Activated naive CD4-positive, alpha-beta T cell treated with anti-CD3 and anti-CD28 coated beads, Interleukin-2, amount 50 U/mL, for 16 hours (primary cell): ENCODE measurements around the gene MTIF2.
"Not testable (repeated sequence)": the region's sequence is repeated elsewhere in the genome, so short reads cannot be mapped to it uniquely, and the experiment has no call there.

Experiments
- DNase-seq: peaks from one replicate; pipeline ENCODE4 v3.0.0-alpha.2; 2020

Gene MTIF2, protein sequence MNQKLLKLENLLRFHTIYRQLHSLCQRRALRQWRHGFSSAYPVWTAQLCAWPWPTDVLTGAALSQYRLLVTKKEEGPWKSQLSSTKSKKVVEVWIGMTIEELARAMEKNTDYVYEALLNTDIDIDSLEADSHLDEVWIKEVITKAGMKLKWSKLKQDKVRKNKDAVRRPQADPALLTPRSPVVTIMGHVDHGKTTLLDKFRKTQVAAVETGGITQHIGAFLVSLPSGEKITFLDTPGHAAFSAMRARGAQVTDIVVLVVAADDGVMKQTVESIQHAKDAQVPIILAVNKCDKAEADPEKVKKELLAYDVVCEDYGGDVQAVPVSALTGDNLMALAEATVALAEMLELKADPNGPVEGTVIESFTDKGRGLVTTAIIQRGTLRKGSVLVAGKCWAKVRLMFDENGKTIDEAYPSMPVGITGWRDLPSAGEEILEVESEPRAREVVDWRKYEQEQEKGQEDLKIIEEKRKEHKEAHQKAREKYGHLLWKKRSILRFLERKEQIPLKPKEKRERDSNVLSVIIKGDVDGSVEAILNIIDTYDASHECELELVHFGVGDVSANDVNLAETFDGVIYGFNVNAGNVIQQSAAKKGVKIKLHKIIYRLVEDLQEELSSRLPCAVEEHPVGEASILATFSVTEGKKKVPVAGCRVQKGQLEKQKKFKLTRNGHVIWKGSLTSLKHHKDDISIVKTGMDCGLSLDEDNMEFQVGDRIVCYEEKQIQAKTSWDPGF

DNA sequence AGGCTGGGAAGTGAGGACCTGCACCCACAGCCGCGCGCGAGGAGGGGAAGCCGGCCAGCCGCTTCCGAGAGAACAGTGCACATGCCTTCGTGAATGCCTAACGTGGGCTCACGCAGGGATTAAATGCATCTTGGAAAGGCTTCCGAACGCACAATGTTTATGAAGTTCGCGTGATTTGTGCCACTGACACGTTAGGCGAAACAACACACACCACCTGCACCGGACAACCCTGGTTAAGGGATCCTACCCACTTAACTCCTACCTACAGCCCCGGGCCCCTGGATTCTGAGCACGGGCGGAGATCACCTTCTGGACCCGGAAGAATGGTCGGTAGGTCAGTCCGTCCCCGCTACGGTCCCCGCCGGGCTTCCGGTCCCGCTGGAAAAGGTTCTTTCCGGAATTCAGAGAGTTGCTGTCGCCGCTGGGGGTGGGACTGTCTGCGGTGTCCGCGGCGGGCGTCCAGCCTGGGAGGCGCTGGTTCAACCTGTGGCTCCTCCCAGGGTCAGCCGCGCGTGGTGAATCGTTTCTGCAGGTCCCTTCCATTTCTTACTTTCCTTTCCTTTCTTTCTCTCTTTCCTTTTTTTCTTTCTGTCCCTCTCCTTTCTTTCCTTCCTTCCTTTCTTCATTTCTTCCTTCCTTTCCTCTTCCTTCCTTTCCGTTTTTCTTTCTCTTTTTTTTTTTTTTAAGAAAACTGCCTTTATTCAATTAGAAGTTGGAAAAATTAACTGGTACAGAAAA lies at the start of gene MTIF2:
MTIF2 (minus strand) TSS at position 325 of the 738 bp plus-strand sequence. CDS start 5,373 bp downstream, outside the sequence.
- peak; percentile 87 for DNase-seq

DNA sequence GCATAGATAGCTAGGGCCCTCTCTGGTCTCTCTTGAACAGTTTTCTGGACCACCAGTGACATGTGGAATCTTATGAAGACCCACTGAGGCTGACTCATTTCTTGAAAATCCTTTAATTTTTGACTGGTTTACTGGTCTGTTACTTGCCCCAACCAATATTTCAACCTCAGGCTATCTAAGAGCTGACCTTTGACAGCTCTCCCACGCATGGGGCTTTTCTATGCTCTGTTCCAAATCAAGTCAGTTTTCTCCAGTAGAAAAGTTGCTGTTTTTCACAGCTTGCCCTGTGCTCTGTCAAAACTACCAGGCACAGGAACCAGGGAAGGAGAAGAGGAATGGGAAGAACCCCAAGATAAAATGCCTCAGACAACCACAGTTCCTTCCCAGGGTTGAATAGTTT lies 46.0 kb upstream of the MTIF2 start:
- DNase-seq = no peak

DNA sequence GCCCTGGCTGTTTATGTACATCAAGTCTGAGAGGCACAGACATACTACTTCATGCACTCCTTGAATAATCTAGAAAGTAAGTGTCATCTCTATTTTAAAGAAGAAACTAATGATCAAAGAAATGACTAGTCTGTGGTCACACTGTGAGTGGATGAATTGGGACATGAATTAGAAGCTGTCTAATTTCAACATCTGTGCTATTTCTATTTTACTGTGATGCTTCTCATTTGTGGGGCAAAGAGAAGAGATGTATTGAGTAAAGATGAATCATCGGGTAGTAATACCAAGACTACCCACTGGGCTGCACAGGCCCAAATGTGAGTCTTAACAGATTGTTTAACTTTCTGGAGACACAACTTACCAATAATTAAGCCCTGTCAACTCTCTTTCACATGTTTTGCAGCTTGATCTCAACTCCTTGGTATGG lies 42.4 kb upstream of the MTIF2 start:
- DNase-seq = peak; percentile 22

DNA sequence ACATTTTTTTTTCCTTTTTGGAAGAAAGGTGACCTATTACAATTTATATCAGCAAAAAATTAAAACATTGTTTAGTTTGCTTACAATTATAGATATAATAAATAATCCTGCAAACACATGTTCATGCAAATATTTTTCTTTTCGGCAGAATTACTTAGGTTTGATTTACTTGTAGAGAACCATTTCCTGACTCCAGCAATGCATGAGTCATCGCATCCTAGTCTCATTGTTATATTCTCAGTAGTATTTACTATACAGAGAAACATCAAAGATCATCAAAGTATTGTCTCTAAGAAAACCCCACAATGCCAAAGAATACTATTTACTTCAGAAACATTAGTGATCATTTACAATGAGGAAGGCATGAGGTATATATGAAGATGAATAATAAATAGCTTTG lies 40.4 kb upstream of the MTIF2 start:
- DNase-seq = no peak

DNA sequence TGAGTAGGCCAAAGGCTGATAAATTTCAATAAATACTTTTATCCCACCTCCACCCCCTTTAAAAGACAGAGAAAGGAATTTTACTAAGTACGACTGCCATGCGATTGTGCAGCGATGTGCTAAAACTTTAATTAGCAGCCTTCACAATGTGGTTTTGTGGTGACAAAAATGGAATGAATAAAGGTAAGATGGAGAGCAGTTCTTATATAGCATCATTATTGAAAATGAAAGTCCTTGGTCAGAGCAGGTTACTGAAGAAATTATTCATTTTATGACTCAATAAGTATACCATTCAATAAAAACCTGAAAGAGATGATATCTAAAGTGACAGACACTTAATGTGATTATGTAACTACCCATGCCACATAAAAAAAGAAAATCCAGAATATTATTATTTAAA lies 33.2 kb upstream of the MTIF2 start:
- DNase-seq = no peak

DNA sequence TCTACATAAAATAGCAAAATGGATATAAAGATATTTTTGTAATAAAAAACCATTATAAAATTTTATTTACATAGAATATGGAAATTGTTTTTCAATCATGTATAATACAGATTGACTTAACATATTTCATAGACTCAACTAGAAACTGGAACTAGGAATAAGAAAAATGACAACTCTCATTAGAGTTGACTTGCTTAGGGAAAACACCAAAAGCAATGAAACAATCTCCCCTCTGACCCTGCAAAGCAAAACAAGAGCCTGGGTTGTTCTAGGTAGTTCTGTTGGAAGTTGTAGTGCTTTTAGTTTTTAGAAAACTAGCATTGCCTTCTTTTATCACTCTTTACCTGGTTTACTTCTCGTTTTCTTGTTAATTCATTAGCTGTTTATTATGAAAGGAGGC lies 32.2 kb upstream of the MTIF2 start:
- no peak for DNase-seq

DNA sequence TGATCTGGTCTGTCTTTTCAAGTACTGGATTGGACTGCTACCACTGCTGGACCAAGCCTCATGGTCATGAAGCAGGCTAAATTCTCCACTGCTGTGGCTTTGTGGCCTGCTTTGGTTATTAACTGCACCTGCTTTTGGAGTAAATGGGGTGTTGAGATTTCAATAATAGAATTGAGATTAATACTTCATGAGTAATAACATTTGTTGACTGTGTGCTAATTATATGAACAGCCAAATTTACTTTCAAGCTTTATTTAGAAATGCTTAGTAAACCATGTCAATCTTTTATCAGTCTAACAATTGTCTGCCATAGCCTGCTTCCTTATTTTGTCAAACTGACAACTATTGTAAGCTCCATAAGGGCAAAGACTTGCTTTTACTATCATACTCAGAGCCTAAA lies 27.4 kb upstream of the MTIF2 start:
- no peak for DNase-seq

DNA sequence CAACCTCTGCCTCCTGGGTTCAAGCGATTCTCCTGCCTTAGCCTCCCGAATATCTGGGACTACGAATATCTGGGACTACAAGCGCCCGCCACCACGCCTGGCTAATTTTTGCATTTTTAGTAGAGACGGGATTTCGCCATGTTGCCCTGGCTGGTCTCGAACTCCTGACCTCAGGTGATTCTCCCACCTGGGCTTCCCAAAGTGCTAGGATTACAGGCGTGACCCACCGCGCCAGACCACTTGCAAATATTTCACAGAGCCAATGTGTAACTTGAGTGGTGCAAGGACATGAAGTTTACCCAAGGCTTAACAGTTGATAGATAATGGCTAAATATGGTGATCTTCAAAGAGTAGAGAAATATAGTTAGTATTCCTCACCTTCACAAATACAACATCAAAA lies 14.1 kb upstream of the MTIF2 start:
- no peak for DNase-seq

DNA sequence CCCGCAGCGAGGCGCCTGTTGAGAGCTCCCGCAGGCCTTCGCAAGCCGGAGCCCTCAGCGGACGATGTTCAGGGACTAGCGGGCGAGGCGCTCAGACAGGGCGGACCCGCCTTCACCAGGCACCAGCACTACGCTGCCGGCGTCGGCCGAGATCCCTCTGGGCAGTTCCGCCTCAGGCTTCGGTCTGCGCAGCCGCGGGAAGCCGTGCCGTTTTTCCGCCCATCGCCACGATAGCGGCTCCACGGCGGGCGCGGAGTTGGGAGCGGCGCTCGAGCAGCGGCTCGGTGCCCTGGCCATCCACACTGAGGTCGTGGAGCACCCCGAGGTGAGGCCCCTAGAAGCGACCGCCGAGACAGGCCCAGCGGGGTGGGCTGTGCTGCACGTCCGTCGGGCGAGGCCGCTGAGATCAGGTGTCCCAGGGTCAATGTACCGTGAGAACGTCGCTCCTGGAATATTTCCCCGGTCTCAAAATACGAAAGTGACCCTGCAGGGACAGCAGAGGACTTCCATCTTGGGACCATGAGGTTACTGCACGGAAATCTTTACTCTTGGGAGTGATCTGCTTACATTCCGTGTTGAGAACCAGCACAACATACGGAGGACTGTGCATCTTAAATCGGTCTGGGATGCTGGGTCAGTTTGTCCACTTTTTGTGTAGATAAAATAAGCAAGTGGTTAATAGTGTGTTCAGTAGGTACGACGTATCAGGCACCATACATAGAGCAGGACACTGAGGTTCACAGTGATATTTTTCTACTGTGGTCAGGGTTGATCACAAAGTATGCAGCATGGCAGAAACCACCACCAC lies 13.3 kb upstream of the MTIF2 start:
- peak; percentile 89 for DNase-seq

DNA sequence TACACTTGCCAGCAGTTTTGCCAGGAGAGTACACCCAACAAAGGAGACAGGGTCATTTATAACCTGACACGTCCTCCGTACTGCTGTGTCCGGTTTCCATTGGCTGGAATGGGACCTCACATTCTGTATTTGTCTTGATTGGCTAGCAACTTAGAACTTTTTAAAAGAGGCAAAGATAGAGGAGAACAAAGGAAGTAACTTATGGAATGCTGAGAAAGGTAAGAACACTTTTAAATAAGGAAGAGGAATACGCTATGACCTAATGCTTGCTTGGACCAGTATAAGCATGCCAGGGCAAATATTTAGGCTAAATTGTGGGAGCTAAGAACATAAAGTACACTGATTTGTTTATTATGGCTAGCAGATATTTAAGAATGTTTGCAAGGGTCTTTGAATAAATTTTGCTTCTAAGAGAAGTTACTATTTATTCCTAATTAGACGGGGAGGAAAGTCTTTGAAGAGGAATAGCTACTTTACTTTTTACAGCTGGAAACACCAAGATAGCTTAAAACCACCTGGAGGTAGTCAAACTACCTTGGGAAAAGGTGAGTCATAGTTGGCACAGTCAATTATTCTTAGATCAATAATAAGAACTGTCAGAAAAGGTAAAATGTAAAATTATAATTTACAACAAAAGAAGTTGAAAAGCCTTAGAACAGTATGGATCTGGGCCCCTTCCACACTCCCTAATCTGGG lies 12.0 kb upstream of the MTIF2 start:
- not testable (repeated sequence) for DNase-seq

DNA sequence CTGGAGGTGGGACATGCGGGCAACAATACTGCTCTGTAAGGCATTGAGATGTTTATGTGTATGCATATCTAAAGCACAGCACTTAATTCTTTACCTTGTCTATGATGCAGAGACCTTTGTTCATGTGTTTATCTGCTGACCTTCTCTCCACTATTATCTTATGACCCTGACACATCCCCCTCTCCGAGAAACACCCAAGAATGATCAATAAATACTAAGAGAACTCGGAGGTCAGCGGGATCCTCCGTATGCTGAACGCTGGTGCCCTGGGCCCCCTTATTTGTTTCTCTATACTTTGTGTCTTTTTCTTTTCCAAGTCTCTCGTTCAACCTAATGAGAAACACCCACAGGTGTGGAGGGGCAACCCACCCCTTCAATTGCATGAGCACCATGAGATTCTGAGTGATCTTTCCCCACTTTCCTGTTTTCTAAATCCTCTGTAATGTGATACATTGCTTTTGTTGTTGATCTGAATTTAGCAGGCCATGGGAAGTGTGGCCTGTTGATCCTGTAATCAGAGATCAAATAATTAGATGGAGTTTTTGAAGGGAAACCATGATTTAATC lies 10.9 kb upstream of the MTIF2 start:
- not testable (repeated sequence) for DNase-seq

DNA sequence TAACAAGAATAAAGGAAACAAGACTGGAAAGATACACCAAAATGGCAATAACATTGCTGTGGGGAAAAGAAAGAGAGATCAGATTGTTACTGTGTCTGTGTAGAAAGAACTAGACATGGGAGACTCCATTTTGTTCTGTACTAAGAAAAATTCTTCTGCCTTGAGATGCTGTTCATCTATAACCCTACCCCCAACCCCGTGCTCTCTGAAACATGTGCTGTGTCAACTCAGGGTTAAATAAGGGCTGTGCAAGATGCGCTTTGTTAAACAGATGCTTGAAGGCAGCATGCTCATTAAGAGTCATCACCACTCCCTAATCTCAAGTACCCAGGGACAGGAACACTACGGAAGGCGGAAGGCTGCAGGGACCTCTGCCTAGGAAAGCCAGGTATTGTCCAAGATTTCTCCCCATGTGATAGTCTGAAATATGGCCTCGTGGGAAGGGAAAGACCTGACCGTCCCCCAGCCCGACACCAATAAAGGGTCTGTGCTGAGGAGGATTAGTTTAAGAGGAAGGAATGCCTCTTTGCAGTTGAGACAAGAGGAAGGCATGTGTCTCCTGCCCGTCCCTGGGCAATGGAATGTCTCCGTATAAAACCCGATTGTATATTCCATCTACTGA lies 10.3 kb upstream of the MTIF2 start:
- not testable (repeated sequence) for DNase-seq

DNA sequence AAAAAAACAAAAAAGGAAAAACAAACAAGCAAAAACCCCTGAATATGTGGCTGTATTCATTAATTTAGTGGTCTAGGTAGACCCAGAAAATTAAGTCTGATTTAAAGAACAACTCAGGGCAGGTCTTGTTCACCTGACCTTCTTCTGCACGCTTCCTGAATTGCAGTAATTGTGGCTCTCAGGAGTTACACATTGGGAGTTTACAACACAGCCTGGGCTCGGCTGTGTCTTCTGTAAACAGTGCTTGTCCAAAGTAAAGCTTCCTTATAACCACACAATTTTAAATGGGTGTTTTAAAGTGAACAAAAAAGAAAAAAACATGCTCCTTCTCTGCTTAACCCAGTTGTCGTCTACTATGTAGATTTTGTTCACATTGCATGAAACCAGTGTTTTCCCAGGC lies 8.3 kb upstream of the MTIF2 start:
- no peak for DNase-seq

DNA sequence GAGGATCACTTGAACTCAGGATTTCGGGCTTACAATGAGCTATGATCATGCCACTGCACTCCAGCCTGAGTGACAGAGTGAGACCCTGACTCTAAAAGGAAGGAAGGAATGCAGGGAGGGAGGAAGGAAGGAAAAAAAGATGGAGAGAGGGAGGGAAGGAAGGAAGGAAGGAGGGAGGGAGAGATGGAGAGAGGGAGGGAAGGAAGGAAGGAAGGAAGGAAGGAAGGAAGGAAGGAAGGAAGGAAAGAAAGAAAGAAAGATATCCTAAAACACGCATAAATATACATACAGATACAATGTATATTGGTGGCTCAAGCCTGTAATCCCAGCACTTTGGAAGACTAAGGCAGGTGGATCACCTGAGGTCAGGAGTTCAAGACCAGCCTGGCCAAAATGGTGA lies 5.3 kb upstream of the MTIF2 start:
- DNase-seq = not testable (repeated sequence)

DNA sequence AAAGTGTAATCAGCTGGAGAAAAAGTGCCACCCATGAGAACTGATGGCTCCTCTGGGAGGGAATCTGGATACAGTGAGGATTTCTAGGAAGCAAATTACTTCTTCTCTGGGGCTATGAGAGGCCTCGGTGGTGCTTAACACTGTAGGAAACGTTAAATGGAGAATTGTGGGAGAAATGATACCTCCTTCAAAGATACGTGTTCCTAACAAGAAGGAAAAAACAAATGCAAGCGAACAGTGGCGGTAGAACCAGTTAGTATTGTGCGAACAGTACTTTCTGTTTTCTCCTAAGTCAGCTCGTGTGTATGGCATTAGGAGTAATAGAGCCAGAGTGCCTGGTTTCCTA lies 587 bp upstream of the MTIF2 start:
- DNase-seq = no peak

DNA sequence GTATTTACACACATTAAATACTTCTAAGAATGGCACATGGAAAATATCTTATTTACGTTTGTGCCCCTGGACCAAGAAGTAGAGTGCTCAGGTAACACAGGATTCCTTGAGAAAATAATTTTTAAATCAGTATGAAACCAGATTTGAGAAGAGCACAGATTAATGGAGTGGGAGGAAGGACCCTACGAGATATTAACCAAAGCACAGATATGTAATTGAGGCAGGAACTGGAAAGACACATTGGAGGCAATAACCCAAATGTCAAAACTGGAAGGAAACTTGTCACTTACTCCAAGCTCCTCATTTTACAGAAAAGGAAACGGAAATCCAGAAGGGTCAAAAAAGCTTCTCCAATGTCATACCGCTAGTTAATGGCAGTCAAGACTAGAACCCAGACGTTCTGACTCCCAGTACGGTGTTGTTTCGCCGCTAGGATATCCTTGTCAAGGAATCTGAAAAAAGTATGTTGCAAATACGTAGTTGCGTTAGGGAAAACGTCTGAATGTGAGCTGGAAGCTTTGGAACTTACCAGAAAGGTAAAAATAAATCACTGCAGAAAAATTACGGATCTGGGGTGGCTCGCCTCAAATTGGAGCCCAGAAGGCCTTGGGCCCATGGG lies 634 bp downstream of the MTIF2 start:
- DNase-seq = no peak

DNA sequence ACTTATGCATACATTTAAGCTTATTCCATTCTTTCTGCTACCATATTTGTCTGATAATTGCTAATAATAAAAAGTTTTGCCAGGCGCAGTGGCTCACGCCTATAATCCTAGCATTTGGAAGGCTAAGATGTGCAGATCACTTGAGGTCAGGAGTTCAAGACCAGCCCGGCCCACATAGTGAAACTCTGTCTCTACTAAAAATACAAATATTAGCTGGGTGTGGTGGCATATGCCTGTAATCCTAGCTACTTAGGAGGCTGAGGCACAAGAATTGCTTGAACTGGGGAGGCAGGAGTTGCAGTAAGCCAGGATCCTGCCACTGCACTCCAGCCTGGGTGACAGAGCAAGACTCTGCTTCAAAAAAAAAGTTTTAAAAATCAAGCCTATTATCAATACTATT lies 9.4 kb downstream of the MTIF2 start:
- not testable (repeated sequence) for DNase-seq

DNA sequence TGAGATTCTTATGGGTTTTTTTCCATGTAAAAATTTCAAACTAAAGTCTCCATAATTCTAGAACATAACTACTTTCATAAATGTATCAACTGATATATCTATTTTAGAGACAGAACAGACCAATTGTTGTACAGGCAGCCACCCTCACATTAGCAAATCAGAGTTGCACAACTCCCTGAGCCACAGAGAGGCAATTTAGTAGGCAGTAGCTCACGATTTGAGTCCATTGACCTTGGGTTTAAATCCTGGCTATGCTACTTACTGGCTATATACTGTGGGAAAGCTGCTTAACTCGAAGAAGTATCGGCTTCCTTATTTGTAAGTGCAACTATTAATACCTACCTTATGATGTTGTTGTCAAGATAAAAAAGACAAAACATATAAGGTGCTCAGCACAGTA lies 16.2 kb downstream of the MTIF2 start:
- no peak for DNase-seq

DNA sequence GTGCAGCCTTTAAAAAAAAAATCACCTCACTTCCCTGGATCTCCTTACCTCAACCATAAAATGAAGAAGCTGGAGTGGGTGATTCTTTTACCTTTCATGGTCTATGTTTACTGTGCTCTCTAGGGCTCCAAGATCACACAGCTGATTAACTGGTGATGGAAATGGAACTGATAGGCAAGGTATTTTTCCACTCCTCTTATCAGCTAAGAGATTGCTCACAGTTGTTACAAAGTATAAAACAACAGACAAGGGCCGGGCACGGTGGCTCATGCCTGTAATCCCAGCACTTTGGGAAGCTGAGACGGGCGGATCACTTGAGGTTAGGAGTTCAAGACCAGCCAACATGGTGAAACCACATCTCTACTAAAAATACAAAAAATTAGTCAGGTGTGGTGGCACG lies 22.0 kb downstream of the MTIF2 start:
- DNase-seq = no peak

DNA sequence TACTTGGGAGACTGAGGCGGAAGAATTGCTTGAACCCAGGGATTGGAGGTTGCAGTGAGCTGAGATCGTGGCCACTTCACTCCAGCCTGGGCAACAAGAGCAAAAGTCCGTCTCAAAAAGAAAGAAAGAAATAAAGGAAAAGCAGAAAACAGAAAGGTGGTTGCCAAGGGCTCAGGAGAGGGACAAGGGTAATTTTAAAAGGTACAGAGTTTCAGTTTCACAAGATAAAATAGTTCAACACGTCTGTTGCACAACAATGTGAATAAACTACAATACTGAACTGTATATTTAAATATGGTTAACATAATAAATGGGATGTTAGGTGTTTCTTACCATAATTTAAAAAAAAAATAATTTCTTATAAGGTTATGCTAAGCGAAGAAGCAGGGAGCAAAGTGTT lies 23.6 kb downstream of the MTIF2 start:
- no peak for DNase-seq

DNA sequence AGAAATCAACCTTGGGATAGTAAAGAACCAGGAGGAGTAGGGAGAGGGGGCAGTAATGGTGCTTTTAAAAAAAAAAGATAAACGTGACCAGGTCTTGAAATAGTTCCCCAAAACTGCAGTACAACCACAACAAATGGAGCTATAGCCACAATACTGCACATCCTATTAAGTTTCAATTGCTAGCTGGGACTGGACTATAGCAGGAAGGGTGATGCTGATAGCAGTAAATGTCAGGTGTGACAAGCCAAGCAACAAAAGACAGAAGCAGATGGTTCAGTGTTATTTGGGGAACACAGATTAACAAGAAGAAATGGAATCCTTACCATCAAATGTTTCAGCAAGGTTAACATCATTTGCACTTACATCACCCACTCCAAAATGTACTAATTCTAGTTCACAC lies 26.4 kb downstream of the MTIF2 start:
- no peak for DNase-seq
